Common myeloid progenitor, CD34-positive (primary cell): Measurements from ENCODE around the gene SLC16A7.

ENCODE experiments used
- CTCF ChIA-PET: fragments of 350-600 bp; sonication (Branson Sonifier 250); formaldehyde crosslinking; loops from one replicate; lab custom pipeline; 2021; ENCODE audit warnings: antibody characterized with exemption; lab: Charles Lee
- POLR2A ChIA-PET: fragments of 350-600 bp; sonication (Branson Sonifier 250); formaldehyde crosslinking; loops from one replicate; lab custom pipeline; 2021; ENCODE audit warnings: antibody characterized with exemption; lab: Charles Lee
- DNase-seq, 3 donors: peaks; one replicate each; pipeline versions ENCODE4 v3.0.0 to v3.0.0-alpha.2; 2013
- H3K27ac ChIP-seq, 2 experiments: 1 replicate in 1 of 2; 2 replicates in 1 of 2; pipeline ENCODE4 v1.7.0; 2013; ENCODE audit warnings: inconsistent platforms in 2 of 2, low read length in 2 of 2, mild to moderate bottlenecking in 2 of 2, low read depth in 1 of 2, moderate library complexity in 1 of 2; ENCODE audit not compliant: severe bottlenecking in 2 of 2, insufficient read depth in 1 of 2, poor library complexity in 1 of 2
- H3K27me3 ChIP-seq, 5 experiments: replicated peaks in 2 of 5; 1 replicate in 3 of 5; 2 replicates in 2 of 5; pipeline versions ENCODE4 v1.6.1 to v1.7.0; 2013; ENCODE audit warnings: low read length in 4 of 5, mild to moderate bottlenecking in 2 of 5, moderate library complexity in 2 of 5, inconsistent platforms in 1 of 5; ENCODE audit not compliant: insufficient read depth in 5 of 5, control insufficient read depth in 4 of 5
- H3K36me3 ChIP-seq, 4 experiments: 1 replicate in 2 of 4; 2 replicates in 2 of 4; pipeline versions ENCODE4 v1.6.1 to v1.7.0; 2013; ENCODE audit warnings: low read length in 3 of 4, control low read depth in 1 of 4, mild to moderate bottlenecking in 1 of 4; ENCODE audit not compliant: control insufficient read depth in 4 of 4, insufficient read depth in 4 of 4
- H3K4me1 ChIP-seq, 4 experiments: 1 replicate in 3 of 4; 2 replicates in 1 of 4; pipeline versions ENCODE4 v1.6.1 to v1.7.1; 2013; ENCODE audit warnings: low read length in 3 of 4, mild to moderate bottlenecking in 3 of 4, control low read depth in 1 of 4, inconsistent platforms in 1 of 4, moderate library complexity in 1 of 4; ENCODE audit not compliant: control insufficient read depth in 4 of 4, insufficient read depth in 4 of 4; ENCODE audit errors: control extremely low read depth in 1 of 4
- H3K4me3 ChIP-seq, 7 experiments: 1 replicate in 4 of 7; 2 replicates in 3 of 7; pipeline versions ENCODE4 v1.5.1 to v1.7.0; 2013; ENCODE audit warnings: mild to moderate bottlenecking in 7 of 7, low read length in 6 of 7, moderate library complexity in 6 of 7, inconsistent platforms in 2 of 7, low read depth in 2 of 7, control low read depth in 1 of 7; ENCODE audit not compliant: insufficient read depth in 4 of 7, control insufficient read depth in 1 of 7; ENCODE audit errors: extremely low read depth in 1 of 7
- H3K9me3 ChIP-seq, 5 experiments: 1 replicate in 4 of 5; 2 replicates in 1 of 5; pipeline versions ENCODE4 v1.6.1 to v1.7.1; 2013; ENCODE audit warnings: low read length in 4 of 5, mild to moderate bottlenecking in 2 of 5, inconsistent platforms in 1 of 5, low read depth in 1 of 5, moderate library complexity in 1 of 5; ENCODE audit not compliant: control insufficient read depth in 4 of 5, insufficient read depth in 2 of 5; ENCODE audit errors: control extremely low read depth in 1 of 5
- WGBS: methylation state at CpG from one replicate; pipeline ENCODE4 v1.1.5; 2013; ENCODE audit not compliant: insufficient coverage; 5-methylcytosine and 5-hydroxymethylcytosine counted together

SLC16A7 gene

DNA sequence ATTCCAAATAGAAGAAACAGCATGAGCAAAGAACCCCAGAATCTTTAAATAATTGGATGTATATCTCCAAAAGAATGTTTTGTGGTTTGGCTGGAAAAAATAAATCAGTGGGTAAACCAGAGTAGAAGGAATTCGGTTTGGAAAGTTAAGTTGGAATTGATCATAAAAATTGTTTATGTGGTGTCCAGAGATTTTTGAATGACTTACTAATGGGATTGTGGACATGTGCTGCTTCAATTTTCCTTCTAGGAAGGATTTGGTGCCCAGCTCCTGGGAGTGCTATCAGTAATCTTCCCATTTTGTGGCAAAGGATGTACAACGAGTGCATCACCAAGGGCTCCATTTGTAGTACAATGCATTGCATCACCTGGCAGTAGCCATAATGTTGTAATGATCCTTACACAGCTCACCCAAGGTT lies 224.8 kb downstream of the SLC16A7 start:
- Histone ChIP-seq H3K27ac (no peak overlapping the region), H3K27me3 (no peaks in the 10 kb centered on the region), H3K4me1 (no peaks in the 10 kb centered on the region), H3K4me3 (no peak overlapping the region), H3K36me3 (no peaks in the 10 kb centered on the region), H3K9me3 (peaks cover 0 to 9% (median 0%) of the 10 kb centered on the region in 5 experiments)
- ChIA-PET POLR2A (no interaction called here), CTCF (interaction anchor here (0.8 kb wide), 1 partner anchor 22 kb away, joined by 3 read pairs; no protein-coding TSS in a partner anchor)
- DNase-seq = no peak
- WGBS = 92% methylated on average over 2 of the region's 2 CpGs

GRCh38 chr12:59823567-59823966 lies 227.7 kb downstream of the SLC16A7 start:
- no peak overlapping the region for H3K4me3 ChIP-seq
- H3K9me3 ChIP-seq = peaks cover 0 to 2% (median 0%) of the 10 kb centered on the region in 5 experiments
- ChIA-PET POLR2A (no interaction called here), CTCF (no interaction called here)
- H3K4me1 ChIP-seq = no peaks in the 10 kb centered on the region
- no peak overlapping the region for H3K27ac ChIP-seq
- no peak for DNase-seq
- H3K36me3 ChIP-seq = no peaks in the 10 kb centered on the region
- no peaks in the 10 kb centered on the region for H3K27me3 ChIP-seq

DNA sequence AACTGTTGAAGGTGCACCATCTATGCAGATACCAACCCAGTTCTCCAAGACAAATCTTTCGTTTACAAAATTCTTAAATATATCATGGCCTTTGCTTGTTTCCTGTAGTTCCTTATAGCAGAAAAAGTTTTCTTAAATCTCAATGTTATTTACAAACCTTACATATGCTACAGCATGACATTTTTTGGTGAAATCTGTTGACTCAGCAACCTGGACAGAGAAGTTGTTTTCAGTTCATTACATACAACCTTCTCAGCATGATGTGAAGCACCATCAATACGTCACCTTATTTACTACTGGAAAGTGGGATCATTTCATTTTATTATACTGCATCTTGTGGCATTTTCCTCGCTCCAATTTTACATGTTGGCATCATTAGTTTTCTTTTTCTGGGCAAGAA lies 231.9 kb downstream of the SLC16A7 start:
- ChIA-PET CTCF (no interaction called here), POLR2A (no interaction called here)
- Histone ChIP-seq H3K9me3 (peaks cover 0 to 2% (median 0%) of the 10 kb centered on the region in 5 experiments), H3K4me1 (no peaks in the 10 kb centered on the region), H3K27ac (no peak overlapping the region), H3K36me3 (no peaks in the 10 kb centered on the region), H3K4me3 (no peak overlapping the region), H3K27me3 (no peaks in the 10 kb centered on the region)
- DNase-seq = no peak
- WGBS = 50% methylated on average over 1 of the region's 3 CpGs

GRCh38 chr12:59828521-59828920 lies 232.7 kb downstream of the SLC16A7 start:
- POLR2A ChIA-PET = no interaction called here
- CTCF ChIA-PET = no interaction called here
- no peak overlapping the region for H3K27ac ChIP-seq
- H3K27me3 ChIP-seq = no peaks in the 10 kb centered on the region
- no peak for DNase-seq
- H3K36me3 ChIP-seq = no peaks in the 10 kb centered on the region
- no peak overlapping the region for H3K4me3 ChIP-seq
- peaks cover 0 to 2% (median 0%) of the 10 kb centered on the region in 5 experiments for H3K9me3 ChIP-seq
- H3K4me1 ChIP-seq = no peaks in the 10 kb centered on the region

DNA sequence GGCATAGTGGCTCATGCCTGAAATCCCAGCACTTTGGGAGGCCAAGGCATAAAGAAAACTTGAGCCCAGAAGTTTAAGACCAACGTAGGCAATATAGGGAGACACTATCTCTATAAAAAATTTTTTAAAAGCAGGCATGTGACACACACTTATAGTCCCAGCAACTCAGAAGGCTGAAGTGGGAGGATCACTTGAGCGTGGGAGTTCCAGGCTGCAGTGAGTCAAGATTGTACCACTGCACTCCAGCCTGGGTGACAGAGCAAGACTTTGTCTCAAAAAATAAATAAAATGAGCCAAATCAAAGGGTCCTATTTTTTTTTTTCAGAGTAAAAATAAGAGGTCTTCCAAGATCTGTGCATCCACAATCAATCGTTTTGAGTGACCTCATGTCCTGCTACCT lies 237.6 kb downstream of the SLC16A7 start:
- no peak overlapping the region for H3K27ac ChIP-seq
- peaks cover 0 to 2% (median 0%) of the 10 kb centered on the region in 5 experiments for H3K9me3 ChIP-seq
- peaks cover 0 to under 1% (median 0%) of the 10 kb centered on the region in 4 experiments for H3K4me1 ChIP-seq
- CTCF ChIA-PET = interaction anchor here (1.0 kb wide), 1 partner anchor 24 kb away, joined by 3 read pairs; no protein-coding TSS in a partner anchor
- no peaks in the 10 kb centered on the region for H3K27me3 ChIP-seq
- WGBS = 94% methylated on average over 2 of the region's 3 CpGs
- POLR2A ChIA-PET = no interaction called here
- no peak for DNase-seq
- H3K4me3 ChIP-seq = no peak overlapping the region
- no peaks in the 10 kb centered on the region for H3K36me3 ChIP-seq

DNA sequence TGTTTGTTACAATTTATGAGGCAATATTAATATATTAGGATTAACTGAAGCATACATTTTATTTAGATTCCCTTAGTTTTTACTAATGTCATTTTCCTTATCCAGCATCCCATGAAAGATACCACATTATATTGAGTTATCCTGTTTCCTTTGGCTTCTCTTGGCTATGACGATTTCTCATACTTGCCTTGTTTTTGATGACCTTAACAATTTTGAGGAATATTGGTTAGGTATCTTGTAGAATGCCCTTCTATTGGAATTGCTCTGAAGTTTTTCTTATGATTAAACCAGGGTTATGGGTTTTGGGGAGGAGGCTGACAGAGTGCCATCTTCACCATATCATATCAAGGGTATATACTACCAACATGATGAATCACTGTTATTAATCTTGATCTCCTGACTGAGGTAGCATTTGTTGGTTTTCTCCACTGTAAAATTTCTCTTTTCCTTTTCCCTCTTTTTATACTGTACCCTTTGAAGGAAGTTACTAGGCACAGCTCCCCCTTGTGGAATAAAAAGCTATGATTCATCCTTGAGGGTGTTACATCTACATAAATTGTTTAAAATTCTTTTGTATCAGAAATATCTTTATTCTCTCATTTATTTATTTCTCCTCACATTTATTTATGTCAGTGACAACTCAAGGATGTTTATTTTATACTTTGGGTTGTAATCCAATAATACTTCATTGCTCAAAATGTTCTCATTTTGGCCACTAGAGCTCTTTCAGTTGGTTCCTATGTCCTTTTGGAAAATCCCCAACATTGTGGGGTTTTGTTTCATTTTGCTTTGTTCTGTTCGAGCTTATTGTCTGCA lies 239.0 kb downstream of the SLC16A7 start:
- no CpG with 5 or more reads among the region's 2 CpGs for WGBS
- Histone ChIP-seq H3K27me3 (no peaks in the 10 kb centered on the region), H3K36me3 (no peaks in the 10 kb centered on the region), H3K4me3 (no peak overlapping the region), H3K4me1 (peaks cover 0 to 11% (median 4%) of the 10 kb centered on the region in 4 experiments), H3K9me3 (peaks cover 0 to 2% (median 0%) of the 10 kb centered on the region in 5 experiments), H3K27ac (no peak overlapping the region)
- CTCF ChIA-PET = interaction anchor here (0.9 to 1.6 kb wide), 6 partner anchors 9 to 429 kb away, joined by 3 to 6 read pairs (median 4); no protein-coding TSS in a partner anchor
- POLR2A ChIA-PET = no interaction called here
- peak; percentile 24 to 48 (median 44) for DNase-seq
